ENCODE measurements around the gene ZNF578.
"Not testable (repeated sequence)": the region's sequence is repeated elsewhere in the genome, so short reads cannot be mapped to it uniquely, and the experiment has no call there.

ZNF578 gene

DNA sequence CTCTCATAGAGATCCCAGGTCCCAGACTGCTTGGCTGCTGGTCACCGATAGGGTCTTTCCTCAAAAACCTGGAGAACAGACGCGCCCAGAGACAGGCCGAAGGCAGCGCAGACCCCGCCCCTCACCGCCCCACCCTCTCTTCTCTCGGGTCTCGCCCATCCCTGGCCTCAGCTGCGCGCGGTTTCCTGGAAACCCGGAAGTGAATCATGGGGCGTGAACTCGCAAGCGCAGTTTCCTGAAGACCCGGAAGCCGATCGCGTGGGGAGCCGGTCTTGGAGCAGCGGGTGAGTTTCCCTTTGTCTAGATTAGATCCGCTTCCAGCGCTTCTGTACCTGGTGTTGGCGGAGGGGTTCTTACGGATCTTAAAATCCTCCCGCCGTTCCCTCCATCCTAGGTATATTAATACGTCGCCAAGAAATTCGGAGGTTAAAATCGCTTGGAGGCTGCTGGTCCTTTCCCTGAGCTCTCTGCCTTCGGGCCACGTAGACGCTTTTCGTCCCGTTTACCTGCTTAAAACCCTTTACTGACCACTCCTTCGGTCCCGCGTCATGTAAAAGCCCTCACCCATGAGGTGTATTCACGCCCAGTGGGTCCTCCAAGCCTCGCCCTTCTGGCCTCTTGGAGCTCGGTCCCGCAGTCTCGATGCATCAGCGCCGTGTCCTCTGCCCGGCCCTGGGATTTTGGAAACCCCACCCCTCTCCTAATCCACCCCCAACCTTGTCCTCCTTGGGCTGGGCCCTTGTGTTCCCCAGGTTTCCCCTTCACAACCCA, at the start of gene ZNF578:
ZNF578 (plus strand) TSS at position 230 of the 771 bp plus-strand sequence. CDS start 48,293 bp downstream, outside the sequence.
- peak; percentile 29 for DNase-seq (ENCODE audit: low read depth, low spot score)

- DNase-seq (ENCODE audit: low read depth, low spot score) = no peak
Measured at GRCh38 chr19:52410276-52410675, 43.1 kb upstream of the ZNF578 start.

DNA sequence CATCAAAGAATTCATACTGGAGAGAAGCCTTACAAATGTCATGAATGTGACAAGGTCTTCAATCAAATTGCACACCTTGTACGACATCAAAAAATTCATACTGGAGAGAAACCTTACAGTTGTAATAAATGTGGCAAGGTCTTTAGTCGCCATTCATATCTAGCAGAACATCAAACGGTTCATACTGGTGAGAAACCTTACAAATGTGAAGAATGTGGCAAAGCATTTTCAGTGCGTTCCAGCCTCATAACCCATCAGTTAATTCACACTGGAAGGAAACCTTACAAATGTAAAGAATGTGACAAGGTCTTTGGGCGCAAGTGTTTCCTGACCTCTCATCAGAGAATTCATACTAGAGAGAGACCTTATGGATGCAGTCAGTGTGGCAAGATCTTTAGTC, 37.6 kb upstream of the ZNF578 start:
- no peak for DNase-seq (ENCODE audit: low read depth, low spot score)

DNA sequence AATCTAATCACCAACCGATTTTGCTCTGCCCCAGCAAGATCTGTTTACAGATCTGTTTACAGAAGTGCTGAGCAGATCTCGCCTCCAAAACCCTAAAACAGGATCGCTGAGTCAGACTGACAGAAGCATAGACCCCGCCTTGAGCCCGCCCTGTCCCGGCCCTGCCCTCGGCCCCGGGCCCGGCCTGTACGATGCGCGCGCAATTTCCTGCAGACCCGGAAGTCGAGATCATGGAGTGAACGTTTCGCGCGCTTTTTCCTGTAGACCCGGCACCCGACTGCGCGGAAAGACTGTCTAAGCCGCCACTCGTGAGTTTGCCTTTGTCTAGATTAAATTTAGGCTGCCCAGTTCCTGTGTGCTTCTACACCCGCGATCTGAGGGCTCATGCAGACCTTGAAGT, 24.4 kb upstream of the ZNF578 start, which contains the start of gene ZNF534:
ZNF534 (plus strand) TSS at position 212 of the 400 bp plus-strand sequence. CDS start 2,327 bp downstream, outside the sequence.
- no peak for DNase-seq (ENCODE audit: low read depth, low spot score)

GRCh38 chr19:52442179-52442578, 11.2 kb upstream of the ZNF578 start:
- no peak for DNase-seq (ENCODE audit: low read depth, low spot score)

DNA sequence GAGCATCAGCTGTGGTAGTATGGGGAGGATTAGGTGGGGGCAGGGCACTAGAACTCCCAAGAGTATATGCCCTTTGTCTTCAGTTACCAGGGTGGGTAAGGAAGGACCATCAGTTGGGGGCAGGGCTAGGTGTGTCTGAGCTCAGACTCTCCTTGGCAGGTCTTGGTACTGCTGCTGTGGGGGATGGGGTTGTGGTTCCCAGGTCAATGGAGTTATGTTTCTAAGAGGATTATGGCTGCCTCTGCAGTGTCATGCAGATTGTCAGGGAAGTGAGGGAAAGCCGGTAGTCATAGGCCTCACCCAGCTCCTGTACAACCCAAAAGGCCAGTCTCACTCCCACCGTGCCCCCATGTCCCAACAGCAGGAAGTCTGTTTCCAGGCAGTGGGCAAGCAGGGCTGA, 8.8 kb upstream of the ZNF578 start:
- no peak for DNase-seq (ENCODE audit: low read depth, low spot score)

- no peak for DNase-seq (ENCODE audit: low read depth, low spot score)
Measured at GRCh38 chr19:52451241-52451640, 2.1 kb upstream of the ZNF578 start.

DNA sequence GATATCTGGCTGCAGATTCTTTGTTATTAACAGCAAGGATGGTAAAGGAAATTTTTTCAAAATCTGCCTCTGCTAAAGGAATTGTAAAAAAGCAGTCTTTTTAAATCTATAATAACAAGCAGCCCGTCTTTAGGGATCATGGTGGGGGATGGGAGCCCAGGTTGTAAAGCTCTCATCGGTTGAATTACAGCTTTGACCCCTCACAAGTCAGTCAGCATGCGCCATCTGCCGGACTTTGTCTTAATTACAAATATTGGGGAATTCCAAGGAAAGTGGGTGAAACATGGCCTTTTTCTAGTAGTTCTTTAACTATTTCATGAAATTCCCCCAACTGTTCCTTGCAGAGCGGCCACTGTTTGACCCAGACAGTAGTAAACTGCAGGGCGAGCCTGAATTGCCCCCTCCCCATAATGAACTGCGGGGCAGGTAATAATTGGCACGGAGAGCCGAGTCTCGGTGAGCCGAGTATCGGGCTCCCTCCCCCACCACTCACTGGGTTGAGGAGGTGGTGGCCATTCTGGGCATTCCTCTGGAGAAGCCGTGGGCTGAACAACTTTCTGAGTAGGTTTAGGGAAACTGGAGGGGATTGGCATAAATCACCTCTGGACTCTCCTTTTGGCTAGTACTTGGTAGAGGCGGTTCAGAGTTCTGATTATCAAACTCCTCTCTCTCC, 11.6 kb downstream of the ZNF578 start:
- no peak for DNase-seq (ENCODE audit: low read depth, low spot score)

DNA sequence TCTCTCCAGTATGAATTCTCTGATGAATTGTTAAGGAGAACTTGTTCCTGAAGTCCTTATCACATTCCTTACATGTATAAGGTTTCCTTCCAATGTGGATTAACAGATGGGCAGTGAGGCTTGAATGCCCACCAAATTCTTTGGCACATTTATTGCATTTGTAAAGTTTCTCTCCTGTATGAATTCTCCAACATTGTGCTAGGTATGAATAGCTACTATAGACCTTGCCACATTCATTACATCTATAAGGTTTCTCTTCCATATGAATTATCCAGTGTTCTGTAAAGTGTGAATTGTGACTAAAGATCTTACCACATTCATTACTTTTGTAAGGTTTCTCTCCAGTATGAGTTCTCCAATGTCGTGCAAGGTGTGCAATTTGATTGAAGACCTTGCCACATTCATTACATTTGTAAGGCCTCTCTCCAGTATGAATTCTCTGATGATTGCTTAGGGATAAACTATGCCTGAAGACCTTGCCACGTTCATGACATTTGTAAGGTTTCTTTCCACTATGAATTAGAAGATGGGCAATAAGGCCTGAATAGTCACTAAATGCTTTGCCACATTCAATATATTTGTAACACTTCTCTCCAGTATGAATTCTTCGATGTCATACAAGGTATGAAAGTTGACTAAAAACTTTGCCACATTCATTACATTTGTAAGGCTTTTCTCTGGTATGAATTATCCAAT, 20.4 kb downstream of the ZNF578 start:
- no peak for DNase-seq (ENCODE audit: low read depth, low spot score)

DNA sequence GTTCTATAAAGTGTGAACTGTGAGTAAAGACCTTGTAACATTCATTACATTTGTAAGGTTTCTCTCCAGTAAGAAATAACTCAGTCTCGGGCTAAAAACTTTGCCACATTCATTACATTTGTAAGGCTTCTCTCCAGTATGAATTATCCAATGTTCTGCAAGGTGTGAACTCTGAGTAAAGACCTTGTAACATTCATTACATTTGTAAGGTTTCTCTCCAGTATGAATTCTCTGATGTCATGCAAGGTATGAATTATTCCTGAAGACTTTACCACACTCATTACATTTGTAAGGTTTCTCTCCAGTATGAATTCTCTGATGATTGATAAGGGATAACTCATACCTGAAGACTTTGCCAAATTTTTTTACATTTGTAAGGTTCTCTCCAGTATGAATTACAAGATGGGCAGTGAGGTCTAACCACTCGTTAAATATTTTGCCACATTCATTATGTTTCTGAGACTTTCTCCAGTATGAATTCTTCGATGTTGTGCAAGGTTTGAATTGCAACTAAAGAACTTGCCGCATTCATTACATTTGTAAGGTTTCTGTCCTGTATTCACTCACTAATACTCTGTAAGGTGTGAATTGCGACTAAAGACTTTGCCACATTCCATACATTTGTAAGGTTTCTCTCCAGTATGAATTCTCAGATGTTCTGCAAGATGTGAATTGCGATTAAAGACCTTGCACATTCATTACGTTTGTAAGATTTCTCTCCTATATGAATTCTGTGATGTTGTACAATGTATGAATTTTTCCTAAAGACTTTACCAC, 21.2 kb downstream of the ZNF578 start:
- DNase-seq (ENCODE audit: low read depth, low spot score) = no peak

- DNase-seq (ENCODE audit: low read depth, low spot score) = not testable (repeated sequence)
Measured at GRCh38 chr19:52484111-52484743, 30.9 kb downstream of the ZNF578 start.

- DNase-seq (ENCODE audit: low read depth, low spot score) = not testable (repeated sequence)
Measured at GRCh38 chr19:52485064-52485463, 31.7 kb downstream of the ZNF578 start.

GRCh38 chr19:52485561-52486240, 32.3 kb downstream of the ZNF578 start:
- not testable (repeated sequence) for DNase-seq (ENCODE audit: low read depth, low spot score)

- no peak for DNase-seq (ENCODE audit: low read depth, low spot score)
Measured at GRCh38 chr19:52492201-52492993, 39.0 kb downstream of the ZNF578 start.

DNA sequence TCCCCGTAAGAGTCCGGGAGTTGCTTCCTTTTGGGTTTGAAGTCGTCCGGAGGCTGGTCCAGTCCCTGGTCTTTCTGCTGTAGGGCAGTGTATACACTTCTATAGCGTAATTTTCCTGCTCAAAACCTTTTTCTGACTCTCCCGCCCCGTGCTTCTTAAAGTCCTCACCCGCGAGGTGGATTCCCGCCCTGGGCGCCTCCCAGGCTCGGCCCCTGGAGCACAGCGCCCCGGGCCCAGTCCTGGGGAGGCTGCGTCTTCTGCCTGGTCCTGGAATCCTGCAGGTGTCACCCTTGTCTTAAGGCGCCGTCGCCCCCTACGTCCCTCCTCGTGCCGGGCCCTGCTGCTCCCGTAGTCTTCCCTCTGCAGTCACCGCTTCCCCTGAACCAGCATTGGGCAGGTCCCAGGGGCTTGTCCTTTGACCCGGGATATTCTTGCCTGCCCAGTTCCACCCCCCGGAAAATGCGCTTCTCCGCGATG, 39.7 kb downstream of the ZNF578 start:
- DNase-seq (ENCODE audit: low read depth, low spot score) = no peak

DNA sequence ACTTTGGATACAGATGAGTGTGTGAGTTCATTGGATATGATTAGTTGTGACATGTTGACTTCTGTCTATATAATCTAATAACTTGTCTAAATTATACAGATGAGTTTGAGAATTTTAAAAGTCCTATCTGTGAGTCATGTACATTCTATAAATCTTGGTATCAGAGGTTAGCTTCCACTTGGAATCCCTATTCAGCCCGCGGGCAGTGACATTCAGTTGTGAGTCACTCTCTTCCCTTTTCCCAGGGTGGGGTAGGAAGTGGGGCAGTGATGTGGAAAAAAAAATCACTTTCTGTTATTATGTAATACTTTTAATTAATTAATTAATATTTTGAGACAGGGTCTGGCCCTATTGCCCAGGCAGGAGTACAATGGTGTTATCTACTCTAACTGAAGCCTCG, 41.2 kb downstream of the ZNF578 start:
- DNase-seq (ENCODE audit: low read depth, low spot score) = no peak

- no peak for DNase-seq (ENCODE audit: low read depth, low spot score)
Measured at GRCh38 chr19:52498571-52498970, 45.2 kb downstream of the ZNF578 start.

DNA sequence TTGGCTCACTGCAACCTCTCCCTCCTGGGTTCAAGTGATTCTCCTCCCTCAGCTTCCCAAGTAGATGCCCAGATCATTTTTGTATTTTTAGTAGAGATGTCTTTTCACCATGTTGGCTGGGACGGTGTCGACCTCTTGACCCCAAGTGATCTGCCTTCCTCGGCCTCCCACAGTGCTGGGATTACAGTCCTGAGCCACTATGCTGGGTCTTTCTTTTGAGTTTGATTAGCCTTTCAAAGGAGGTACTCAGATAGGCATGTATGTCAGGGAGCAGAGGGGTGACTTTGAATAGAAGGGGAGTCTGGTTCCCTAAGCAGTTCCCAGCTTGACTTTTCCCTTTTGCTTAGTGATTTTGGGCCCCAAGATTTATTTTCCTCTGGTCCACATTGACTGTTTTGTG, 47.1 kb downstream of the ZNF578 start:
- not testable (repeated sequence) for DNase-seq (ENCODE audit: low read depth, low spot score)

- not testable (repeated sequence) for DNase-seq (ENCODE audit: low read depth, low spot score)
Measured at GRCh38 chr19:52500991-52501390, 47.6 kb downstream of the ZNF578 start.

DNA sequence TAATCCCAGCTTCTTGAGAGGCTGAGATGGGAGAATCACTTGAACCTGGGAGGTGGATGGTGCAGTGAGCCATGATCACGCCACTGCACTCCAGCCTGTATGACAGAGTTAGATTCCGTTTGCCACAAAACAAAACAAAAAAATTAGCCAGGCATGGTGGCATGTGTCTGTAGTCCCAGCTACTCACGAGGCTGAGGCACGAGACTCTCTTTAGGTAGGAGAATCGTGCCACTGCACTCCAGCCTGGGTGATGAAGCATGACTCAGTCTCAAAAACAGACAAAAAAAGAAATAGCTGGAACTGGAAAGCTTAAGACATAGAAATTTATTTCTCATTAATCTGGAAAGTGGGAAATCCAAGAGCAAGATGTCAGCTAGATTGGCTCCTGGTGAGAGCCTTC, 53.9 kb downstream of the ZNF578 start:
- no peak for DNase-seq (ENCODE audit: low read depth, low spot score)
